IMR-90 (cell line): ENCODE measurements around the gene GRIA4. TPM values are rescaled to one million over a fixed set of nuclear protein-coding genes. Genes with fewer than 3 reads are reported as not detected.

ENCODE experiments used
- ATAC-seq: fragments of 200-7000 bp; cut with Tn5 transposase; 2 replicates; pipeline ENCODE4 v1.9.1; 2020; ENCODE audit warnings: low read depth, mild to moderate bottlenecking, moderate library complexity
- BruUV-seq: library from RNA; stranded (reverse); fragments of 400-500 nt; replicated peaks from 2 replicates; lab custom pipeline; 2021; lab: Mats Ljungman, UMichigan
- CTCF ChIA-PET: fragments of 300-600 bp; formaldehyde crosslinking; extraction: SDS; loops from one replicate; lab custom pipeline; 2021; ENCODE audit warnings: antibody characterized with exemption; lab: Yijun Ruan, JAX
- POLR2A ChIA-PET: fragments of 300-600 bp; sonication (Branson Sonifier 250); formaldehyde crosslinking; loops from one replicate; lab custom pipeline; 2022; ENCODE audit warnings: antibody characterized with exemption; ENCODE audit not compliant: unreplicated experiment; lab: Charles Lee
- DNase-seq: peaks from one replicate; pipeline ENCODE4 v3.0.0; 2013
- H2AFZ ChIP-seq: replicated peaks from 2 replicates; pipeline ENCODE3; 2013; ENCODE audit warnings: low read length, mild to moderate bottlenecking; ENCODE audit not compliant: poor library complexity
- H2AK5ac ChIP-seq: 2 replicates; pipeline ENCODE4 v1.6.1; 2013; ENCODE audit warnings: low read depth, low read length, inconsistent platforms
- H2AK9ac ChIP-seq: replicated peaks from 2 replicates; pipeline ENCODE3; 2013; ENCODE audit warnings: mild to moderate bottlenecking, low read depth, low read length, moderate library complexity; ENCODE audit not compliant: poor library complexity
- H2BK120ac ChIP-seq: 2 replicates; pipeline ENCODE4 v1.6.1; 2013; ENCODE audit warnings: low read depth, low read length, inconsistent platforms
- H2BK15ac ChIP-seq: 3 replicates; pipeline ENCODE4 v1.6.1; 2013; ENCODE audit warnings: low read depth, low read length, inconsistent platforms
- H2BK20ac ChIP-seq: 2 replicates; pipeline ENCODE4 v1.6.1; 2013; ENCODE audit warnings: low read depth, mild to moderate bottlenecking, inconsistent platforms, low read length, moderate library complexity
- H2BK5ac ChIP-seq: 2 replicates; pipeline ENCODE4 v1.6.1; 2013; ENCODE audit warnings: mild to moderate bottlenecking, low read depth, low read length, inconsistent platforms; ENCODE audit not compliant: poor library complexity, severe bottlenecking
- H3K14ac ChIP-seq: replicated peaks from 2 replicates; pipeline ENCODE4 v1.6.1; 2013; ENCODE audit warnings: low read depth, low read length, inconsistent platforms
- H3K18ac ChIP-seq: 2 replicates; pipeline ENCODE4 v1.6.1; 2013; ENCODE audit warnings: low read depth, low read length, control low read depth
- H3K23ac ChIP-seq: 2 replicates; pipeline ENCODE4 v1.6.1; 2013; ENCODE audit warnings: low read depth, low read length, inconsistent platforms
- H3K27ac ChIP-seq: 2 replicates; pipeline ENCODE4 v1.5.1; 2013; ENCODE audit warnings: mild to moderate bottlenecking, control low read depth, low read length; ENCODE audit not compliant: insufficient read depth
- H3K27me3 ChIP-seq: 2 replicates; pipeline ENCODE4 v1.6.1; 2013; ENCODE audit warnings: low read length; ENCODE audit not compliant: control insufficient read depth, insufficient read depth
- H3K36me3 ChIP-seq: 2 replicates; pipeline ENCODE4 v1.6.1; 2013; ENCODE audit warnings: low read length, mixed read lengths; ENCODE audit not compliant: control insufficient read depth, insufficient read depth
- H3K4ac ChIP-seq: 2 replicates; pipeline ENCODE4 v1.6.1; 2013; ENCODE audit warnings: low read depth, low read length, inconsistent platforms
- H3K4me1 ChIP-seq: 2 replicates; pipeline ENCODE4 v1.6.1; 2013; ENCODE audit warnings: low read length, mixed read lengths; ENCODE audit not compliant: control insufficient read depth, insufficient read depth
- H3K4me2 ChIP-seq: 2 replicates; pipeline ENCODE4 v1.6.1; 2013; ENCODE audit warnings: low read depth, mild to moderate bottlenecking, control low read depth, low read length, moderate library complexity
- H3K4me3 ChIP-seq: 2 replicates; pipeline ENCODE4 v1.5.1; 2013; ENCODE audit warnings: low read depth, mild to moderate bottlenecking, control low read depth, low read length, moderate library complexity; ENCODE audit not compliant: insufficient read depth
- H3K56ac ChIP-seq: 2 replicates; pipeline ENCODE4 v1.6.1; 2013; ENCODE audit warnings: low read length, inconsistent platforms; ENCODE audit not compliant: insufficient read depth; ENCODE audit errors: extremely low read depth
- H3K79me1 ChIP-seq, 2 experiments: 2 replicates each; pipeline ENCODE4 v1.6.1; 2013; ENCODE audit warnings: low read length in 2 of 2, inconsistent platforms in 1 of 2, low read depth in 1 of 2
- H3K9ac ChIP-seq: 2 replicates; pipeline ENCODE4 v1.6.1; 2013; ENCODE audit warnings: low read depth, low read length, control low read depth
- H3K9me1 ChIP-seq: 2 replicates; pipeline ENCODE4 v1.6.1; 2013; ENCODE audit warnings: low read length, inconsistent platforms; ENCODE audit not compliant: insufficient read depth
- H3K9me3 ChIP-seq: 2 replicates; pipeline ENCODE4 v1.6.1; 2013; ENCODE audit warnings: low read length; ENCODE audit not compliant: control insufficient read depth, insufficient read depth
- H4K20me1 ChIP-seq: 2 replicates; pipeline ENCODE4 v1.6.1; 2013; ENCODE audit warnings: low read length, inconsistent platforms; ENCODE audit not compliant: insufficient read depth
- H4K5ac ChIP-seq: 2 replicates; pipeline ENCODE4 v1.6.1; 2013; ENCODE audit warnings: mild to moderate bottlenecking, low read depth, low read length, control low read depth
- H4K8ac ChIP-seq, 2 experiments: 2 replicates each; pipeline ENCODE4 v1.6.1; 2013; ENCODE audit warnings: low read depth in 2 of 2, low read length in 2 of 2, control low read depth in 1 of 2, inconsistent platforms in 1 of 2
- H4K91ac ChIP-seq: 2 replicates; pipeline ENCODE4 v1.6.1; 2013; ENCODE audit warnings: low read depth, low read length, inconsistent platforms; ENCODE audit not compliant: insufficient read depth
- BHLHE40 ChIP-seq: fragments of 150-350 bp; IDR thresholded peaks from 2 replicates; pipeline ENCODE4 v1.6.1; 2016; ENCODE audit warnings: mild to moderate bottlenecking, low read depth, low read length
- CEBPB ChIP-seq: IDR thresholded peaks from 2 replicates; pipeline ENCODE4 v1.6.1; 2012; ENCODE audit warnings: low read depth, low read length, improper control_type of control experiment
- CHD1 ChIP-seq: IDR thresholded peaks from 2 replicates; pipeline ENCODE4 v1.6.1; 2012; ENCODE audit warnings: low read depth, low read length, improper control_type of control experiment
- CTCF ChIP-seq: conservative IDR thresholded peaks from 2 replicates; pipeline ENCODE4 v1.5.1; 2012; ENCODE audit warnings: mild to moderate bottlenecking, low read depth, low read length, improper control_type of control experiment
- FOS ChIP-seq: fragments of 150-350 bp; IDR thresholded peaks from 2 replicates; pipeline ENCODE4 v1.6.1; 2016; ENCODE audit warnings: low read depth, low read length
- MAFK ChIP-seq: IDR thresholded peaks from 2 replicates; pipeline ENCODE4 v1.6.1; 2012; ENCODE audit warnings: low read depth, low read length, improper control_type of control experiment
- MAZ ChIP-seq: IDR thresholded peaks from 2 replicates; pipeline ENCODE4 v1.6.1; 2012; ENCODE audit warnings: low read depth, mild to moderate bottlenecking, low read length, improper control_type of control experiment, moderate library complexity, borderline replicate concordance
- MXI1 ChIP-seq: IDR thresholded peaks from 2 replicates; pipeline ENCODE4 v1.6.1; 2012; ENCODE audit warnings: low read depth, mild to moderate bottlenecking, low read length, moderate library complexity, borderline replicate concordance
- NFE2L2 ChIP-seq: fragments of 150-350 bp; IDR thresholded peaks from 2 replicates; pipeline ENCODE4 v1.6.1; 2016; ENCODE audit warnings: low read depth, mild to moderate bottlenecking, low read length
- POLR2A ChIP-seq: IDR thresholded peaks from 2 replicates; pipeline ENCODE4 v1.6.1; 2012; ENCODE audit warnings: mild to moderate bottlenecking, low read depth, low read length
- RAD21 ChIP-seq: IDR thresholded peaks from 2 replicates; pipeline ENCODE4 v1.6.1; 2012; ENCODE audit warnings: low read length, improper control_type of control experiment
- RCOR1 ChIP-seq: IDR thresholded peaks from 2 replicates; pipeline ENCODE4 v1.6.1; 2012; ENCODE audit warnings: mild to moderate bottlenecking, low read length, improper control_type of control experiment; ENCODE audit not compliant: insufficient replicate concordance
- RFX5 ChIP-seq: IDR thresholded peaks from 2 replicates; pipeline ENCODE4 v1.8.0; 2012; ENCODE audit warnings: low read depth, mild to moderate bottlenecking, low read length, moderate library complexity
- SMC3 ChIP-seq: fragments of 150-350 bp; IDR thresholded peaks from 2 replicates; pipeline ENCODE4 v1.6.1; 2016; ENCODE audit warnings: low read depth, mild to moderate bottlenecking, antibody characterized with exemption, low read length, moderate library complexity
- USF2 ChIP-seq: fragments of 150-350 bp; IDR thresholded peaks from 2 replicates; pipeline ENCODE4 v1.6.1; 2017; ENCODE audit warnings: mild to moderate bottlenecking, antibody characterized with exemption, low read length, low read depth
- WGBS, 2 experiments: methylation state at CpG; one replicate each; pipeline versions ENCODE4 v1.1.5 to v1.1.7; 2013; ENCODE audit warnings: missing lambda C conversion rate in 2 of 2; ENCODE audit not compliant: insufficient read length in 1 of 2; ENCODE audit errors: extremely low coverage in 2 of 2; 5-methylcytosine and 5-hydroxymethylcytosine counted together
- dilution Hi-C: fragments of 300-500 bp; cut with HindIII; formaldehyde crosslinking; loops from one replicate; pipeline ENCODE4 v1.14.3; 2018; ENCODE audit warnings: low sequenced_read_pairs; ENCODE audit not compliant: unreplicated experiment
- in situ Hi-C: fragments of 300-500 bp; cut with MboI; formaldehyde crosslinking; loops from 3 replicates; pipeline ENCODE4 v1.14.3; 2019; ENCODE audit warnings: low sequenced_read_pairs, inconsistent platforms, mixed read lengths
- intact Hi-C: fragments of 100-400 bp; cut with micrococcal nuclease; formaldehyde crosslinking; loops from 2 replicates; pipeline ENCODE4 v1.10.0; 2022
- polyA plus RNA-seq, 3 experiments: library from polyadenylated mRNA; depleted of rRNA; stranded (reverse); fragments of >200 nt; gene quantifications; 2 replicates each; pipeline ENCODE4 v1.2.3, GENCODE V29; 2012; ENCODE audit warnings: low replicate concordance in 1 of 3
- total RNA-seq: library from RNA; depleted of rRNA; stranded (reverse); fragments of >200 nt; gene quantifications from 2 replicates; pipeline ENCODE4 v1.2.3, GENCODE V29; 2012
- TF ChIP-seq, protein P1 (sequence below): fragments of 150-350 bp; IDR thresholded peaks from 2 replicates; pipeline ENCODE4 v1.6.1; 2016; ENCODE audit warnings: low read depth, mild to moderate bottlenecking, low read length, moderate library complexity, borderline replicate concordance

Gene GRIA4
- total and polyA plus RNA-seq, 2 of the 4 experiments (the other 2 are of a cell fraction), result 0.36 to 1.0 TPM

DNA sequence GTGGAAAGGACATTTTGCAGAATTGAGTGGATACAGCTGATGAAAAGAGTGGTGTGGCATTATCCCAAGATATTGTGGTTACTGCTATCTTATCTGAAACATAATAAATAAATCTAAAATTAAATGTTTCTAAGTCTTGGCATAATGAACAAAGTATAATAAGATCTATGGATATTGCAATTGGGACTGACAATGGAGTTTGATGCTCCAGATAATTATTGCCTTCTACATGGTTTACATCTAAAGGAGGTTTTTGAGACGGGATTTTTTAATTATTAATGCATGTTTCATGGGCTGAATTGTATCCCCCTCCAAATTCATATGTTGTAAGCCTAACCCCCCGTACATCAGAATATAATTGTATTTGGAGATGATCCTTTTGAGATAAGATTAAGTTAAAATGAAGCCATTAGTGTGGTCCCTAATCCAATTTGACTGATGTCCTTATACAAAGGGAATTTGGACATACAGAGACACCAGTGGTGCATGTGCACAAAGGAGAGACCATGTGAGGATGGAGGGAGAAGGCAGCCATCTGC, 213.7 kb downstream of the GRIA4 start:
- Histone ChIP-seq H2AK9ac (no peak overlapping the region), H4K8ac (no peak overlapping the region), H3K56ac (no peak overlapping the region), H2AFZ (no peak overlapping the region), H3K4me2 (no peak overlapping the region), H3K36me3 (no peaks in the 10 kb centered on the region), H3K23ac (no peak overlapping the region), H4K20me1 (no peaks in the 10 kb centered on the region), H2BK5ac (no peak overlapping the region), H4K5ac (no peak overlapping the region), H3K9ac (no peak overlapping the region), H4K91ac (no peak overlapping the region), H2BK15ac (no peak overlapping the region), H2AK5ac (no peak overlapping the region), H2BK120ac (no peak overlapping the region), H3K27me3 (no peaks in the 10 kb centered on the region), H3K4ac (no peak overlapping the region), H3K9me3 (no peaks in the 10 kb centered on the region), H3K4me1 (no peaks in the 10 kb centered on the region), H3K27ac (no peak overlapping the region), H3K9me1 (0 out of 2 replicates have a peak, but pooled peaks cover 2% of the 10 kb centered on the region), H3K4me3 (no peak overlapping the region), H3K18ac (no peak overlapping the region), H3K14ac (no peak overlapping the region), H3K79me1 (no peaks in the 10 kb centered on the region), H2BK20ac (no peak overlapping the region)
- ATAC-seq (no peak), DNase-seq (no peak)
- WGBS, 2 experiments, result no CpG with 5 or more reads among the region's 2 CpGs
- in situ Hi-C loops, result no loop called here
- no peak for TF ChIP-seq SMC3
- TF ChIP-seq MXI1, result no peak
- no peak for TF ChIP-seq RFX5
- no peak for TF ChIP-seq USF2
- TF ChIP-seq MAZ, result no peak
- no peak for TF ChIP-seq CEBPB
- TF ChIP-seq RAD21, result no peak
- TF ChIP-seq FOS, result no peak
- TF ChIP-seq BHLHE40, result no peak
- no peak for TF ChIP-seq NFE2L2
- TF ChIP-seq CHD1, result no peak
- TF ChIP-seq POLR2A, result no peak
- TF ChIP-seq MAFK, result no peak
- TF ChIP-seq RCOR1, result no peak
- TF ChIP-seq, protein P1, sequence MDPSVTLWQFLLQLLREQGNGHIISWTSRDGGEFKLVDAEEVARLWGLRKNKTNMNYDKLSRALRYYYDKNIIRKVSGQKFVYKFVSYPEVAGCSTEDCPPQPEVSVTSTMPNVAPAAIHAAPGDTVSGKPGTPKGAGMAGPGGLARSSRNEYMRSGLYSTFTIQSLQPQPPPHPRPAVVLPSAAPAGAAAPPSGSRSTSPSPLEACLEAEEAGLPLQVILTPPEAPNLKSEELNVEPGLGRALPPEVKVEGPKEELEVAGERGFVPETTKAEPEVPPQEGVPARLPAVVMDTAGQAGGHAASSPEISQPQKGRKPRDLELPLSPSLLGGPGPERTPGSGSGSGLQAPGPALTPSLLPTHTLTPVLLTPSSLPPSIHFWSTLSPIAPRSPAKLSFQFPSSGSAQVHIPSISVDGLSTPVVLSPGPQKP, result no peak
- no peak for TF ChIP-seq CTCF
- CTCF ChIA-PET, result no interaction called here
- intact Hi-C loops, result no loop called here
- BruUV-seq, result no TSS peak
- dilution Hi-C loops, result no loop called here
- POLR2A ChIA-PET, result no interaction called here
